H9 (cell line): ENCODE measurements around the gene TMEM100. TPM values are rescaled to one million over a fixed set of nuclear protein-coding genes. Genes with fewer than 3 reads are reported as not detected.

ENCODE experiments used
- DNase-seq: peaks from one replicate; pipeline ENCODE4 v3.0.0-alpha.2; 2017
- H2AFZ ChIP-seq: one replicate; pipeline ENCODE4 v1.6.1; 2013; ENCODE audit warnings: mild to moderate bottlenecking, low read length, control low read depth, moderate library complexity
- H2AK5ac ChIP-seq: 2 replicates; pipeline ENCODE4 v1.6.1; 2013; ENCODE audit warnings: low read length, control low read depth, mixed read lengths; ENCODE audit not compliant: insufficient read length
- H2BK120ac ChIP-seq: one replicate; pipeline ENCODE4 v1.6.1; 2013; ENCODE audit warnings: low read depth, mild to moderate bottlenecking, low read length, control low read depth, inconsistent platforms; ENCODE audit not compliant: poor library complexity, severe bottlenecking
- H2BK12ac ChIP-seq: 2 replicates; pipeline ENCODE4 v1.6.1; 2013; ENCODE audit warnings: low read length, control low read depth, mixed read lengths, low read depth; ENCODE audit not compliant: insufficient read length
- H2BK15ac ChIP-seq: 2 replicates; pipeline ENCODE4 v1.6.1; 2013; ENCODE audit warnings: low read depth, low read length, control low read depth
- H2BK20ac ChIP-seq: one replicate; pipeline ENCODE4 v1.6.1; 2013; ENCODE audit warnings: low read depth, mild to moderate bottlenecking, low read length, control low read depth, inconsistent platforms; ENCODE audit not compliant: poor library complexity, severe bottlenecking
- H2BK5ac ChIP-seq: 2 replicates; pipeline ENCODE4 v1.6.1; 2013; ENCODE audit warnings: low read length, control low read depth, mixed read lengths; ENCODE audit not compliant: insufficient read length
- H3K14ac ChIP-seq: 2 replicates; pipeline ENCODE4 v1.6.1; 2013; ENCODE audit warnings: low read length, control low read depth; ENCODE audit not compliant: insufficient read depth
- H3K18ac ChIP-seq: 2 replicates; pipeline ENCODE4 v1.6.1; 2013; ENCODE audit warnings: low read depth, mild to moderate bottlenecking, mixed read lengths, low read length, control low read depth; ENCODE audit not compliant: insufficient read length
- H3K23ac ChIP-seq: 2 replicates; pipeline ENCODE4 v1.6.1; 2013; ENCODE audit warnings: low read length, control low read depth, mixed read lengths, low read depth; ENCODE audit not compliant: insufficient read length
- H3K23me2 ChIP-seq: 2 replicates; pipeline ENCODE4 v1.6.1; 2013; ENCODE audit warnings: low read depth, mild to moderate bottlenecking, mixed read lengths, low read length, control low read depth; ENCODE audit not compliant: insufficient read length, poor library complexity, severe bottlenecking
- H3K27ac ChIP-seq: 2 replicates; pipeline ENCODE4 v1.5.1; 2013; ENCODE audit warnings: low read length, control low read depth, mixed read lengths, low read depth; ENCODE audit not compliant: insufficient read length
- H3K27me3 ChIP-seq: 2 replicates; pipeline ENCODE4 v1.6.1; 2013; ENCODE audit warnings: low read length, control low read depth, inconsistent platforms; ENCODE audit not compliant: insufficient read depth
- H3K4ac ChIP-seq: 2 replicates; pipeline ENCODE4 v1.6.1; 2013; ENCODE audit warnings: low read depth, mild to moderate bottlenecking, control low read depth, inconsistent platforms, low read length, moderate library complexity
- H3K4me1 ChIP-seq: 2 replicates; pipeline ENCODE4 v1.6.1; 2013; ENCODE audit warnings: low read length, control low read depth, inconsistent platforms; ENCODE audit not compliant: insufficient read depth
- H3K4me2 ChIP-seq: 2 replicates; pipeline ENCODE4 v1.6.1; 2013; ENCODE audit warnings: low read length, control low read depth, mixed read lengths; ENCODE audit not compliant: insufficient read length, insufficient read depth
- H3K56ac ChIP-seq: 2 replicates; pipeline ENCODE4 v1.6.1; 2013; ENCODE audit warnings: low read depth, mild to moderate bottlenecking, mixed read lengths, low read length, control low read depth; ENCODE audit not compliant: insufficient read length
- H3K79me1 ChIP-seq: 2 replicates; pipeline ENCODE4 v1.6.1; 2013; ENCODE audit warnings: low read depth, mild to moderate bottlenecking, moderate library complexity, low read length, control low read depth, inconsistent platforms; ENCODE audit not compliant: insufficient read depth, poor library complexity, severe bottlenecking
- H3K79me2 ChIP-seq: 2 replicates; pipeline ENCODE4 v1.6.1; 2013; ENCODE audit warnings: low read length, control low read depth, inconsistent platforms; ENCODE audit not compliant: insufficient read depth
- H3K9ac ChIP-seq: 2 replicates; pipeline ENCODE4 v1.6.1; 2013; ENCODE audit warnings: low read length, control low read depth, mixed read lengths; ENCODE audit not compliant: insufficient read length; ENCODE audit errors: extremely low read depth
- H3K9me3 ChIP-seq: one replicate; pipeline ENCODE4 v1.6.1; 2013; ENCODE audit warnings: low read depth, low read length, inconsistent platforms; ENCODE audit not compliant: control insufficient read depth
- H3T11ph ChIP-seq: one replicate; pipeline ENCODE4 v1.6.1; 2013; ENCODE audit warnings: mild to moderate bottlenecking, low read length, control low read depth, inconsistent platforms
- H4K20me1 ChIP-seq: one replicate; pipeline ENCODE4 v1.6.1; 2013; ENCODE audit not compliant: control insufficient read depth, insufficient read length, insufficient read depth
- H4K5ac ChIP-seq: 2 replicates; pipeline ENCODE4 v1.6.1; 2013; ENCODE audit warnings: low read depth, mild to moderate bottlenecking, mixed read lengths, low read length, control low read depth; ENCODE audit not compliant: insufficient read length
- H4K8ac ChIP-seq: replicated peaks from 2 replicates; pipeline ENCODE4 v1.6.1; 2013; ENCODE audit warnings: low read length, control low read depth, mixed read lengths, low read depth; ENCODE audit not compliant: insufficient read length
- H4K91ac ChIP-seq: 2 replicates; pipeline ENCODE4 v1.6.1; 2013; ENCODE audit warnings: low read depth, mild to moderate bottlenecking, moderate library complexity, mixed read lengths, low read length, control low read depth; ENCODE audit not compliant: insufficient read length
- H3K27ac Mint-ChIP-seq, 3 experiments: 2 replicates in 2 of 3; 3 replicates in 1 of 3; pipeline ENCODE4 v1.8.0; 2020 to 2021; ENCODE audit warnings: mixed read lengths in 3 of 3, mild to moderate bottlenecking in 1 of 3, moderate library complexity in 1 of 3
- H3K27me3 Mint-ChIP-seq: 2 replicates; pipeline ENCODE4 v1.8.0; 2021; ENCODE audit warnings: low read depth, mild to moderate bottlenecking, moderate library complexity, mixed read lengths
- H3K36me3 Mint-ChIP-seq, 3 experiments: 2 replicates in 2 of 3; 3 replicates in 1 of 3; pipeline ENCODE4 v1.8.0; 2020 to 2021; ENCODE audit warnings: low read depth in 3 of 3, mixed read lengths in 3 of 3; ENCODE audit not compliant: insufficient read depth in 1 of 3
- H3K4me1 Mint-ChIP-seq, 2 experiments: 2 replicates each; pipeline ENCODE4 v1.8.0; 2020; ENCODE audit warnings: mixed read lengths in 2 of 2
- H3K4me3 Mint-ChIP-seq, 2 experiments: 2 replicates in 1 of 2; 3 replicates in 1 of 2; pipeline ENCODE4 v1.8.0; 2020 to 2021; ENCODE audit warnings: mild to moderate bottlenecking in 2 of 2, mixed read lengths in 2 of 2, moderate library complexity in 1 of 2
- H3K9me3 Mint-ChIP-seq, 2 experiments: 2 replicates in 1 of 2; 3 replicates in 1 of 2; pipeline ENCODE4 v1.8.0; 2020; ENCODE audit warnings: mild to moderate bottlenecking in 2 of 2, mixed read lengths in 2 of 2, moderate library complexity in 1 of 2
- WGBS: extraction: QIAGEN DNeasy Blood & Tissue Kit; methylation state at CpG from one replicate; pipeline ENCODE4 v1.1.7; 2013; ENCODE audit warnings: missing lambda C conversion rate, low lambda C conversion rate, mixed read lengths; ENCODE audit not compliant: insufficient read length; ENCODE audit errors: extremely low coverage; 5-methylcytosine and 5-hydroxymethylcytosine counted together
- total RNA-seq: library from RNA; stranded (reverse); gene quantifications from 2 replicates; pipeline ENCODE4 v1.2.1, GENCODE V29; 2021
- TF ChIP-seq, protein P1 (sequence below): fragments of 200-600 bp; sonication (generic); conservative IDR thresholded peaks from 3 replicates; pipeline ENCODE4 v1.8.0; 2021; ENCODE audit warnings: antibody characterized with exemption, mild to moderate bottlenecking

TMEM100 gene
- total RNA-seq, 1 experiment from 2014 or later = 0.17 TPM

DNA sequence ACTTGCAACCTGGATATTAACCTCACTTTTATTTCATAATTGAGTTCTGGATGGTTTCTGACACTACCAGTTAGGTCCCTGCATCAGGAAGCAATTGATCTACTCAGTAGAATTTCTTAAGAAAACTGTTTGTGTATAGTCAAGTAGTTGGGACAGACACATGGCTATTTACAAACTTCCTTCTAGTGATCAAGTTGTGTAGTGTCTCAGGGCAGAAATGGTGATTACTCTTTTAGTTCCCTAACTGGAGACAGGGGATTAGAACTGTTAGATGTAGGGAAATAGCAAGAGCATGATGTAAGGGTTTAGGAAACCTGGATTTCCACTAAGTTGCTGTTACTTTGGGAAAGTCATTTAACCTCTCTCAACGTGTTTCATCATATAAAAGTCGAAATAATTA is 30.4 kb downstream of the TMEM100 start:
- H2AK5ac ChIP-seq = no peak overlapping the region
- no peaks in the 10 kb centered on the region for H4K20me1 ChIP-seq
- H2BK20ac ChIP-seq = no peak overlapping the region
- no peak overlapping the region for H2BK5ac ChIP-seq
- no peak overlapping the region for H3K18ac ChIP-seq
- Mint-ChIP-seq H3K27ac (no peak overlapping the region), H3K27me3 (no peaks in the 10 kb centered on the region), H3K4me1 (no peaks in the 10 kb centered on the region; a peak in 1 of 4 replicates), H3K4me3 (no peak overlapping the region), H3K36me3 (peaks cover 0 to 12% (median 8%) of the 10 kb centered on the region in 3 experiments; a peak in 4 of 7 replicates), H3K9me3 (peaks cover 9 to 10% of the 10 kb centered on the region in 2 experiments)
- H4K5ac ChIP-seq = no peak overlapping the region
- no peak overlapping the region for H3K56ac ChIP-seq
- H3K4me2 ChIP-seq = no peak overlapping the region
- no peak overlapping the region for H2BK15ac ChIP-seq
- WGBS = no CpG with 5 or more reads among the region's 2 CpGs
- H2BK12ac ChIP-seq = no peak overlapping the region
- no peak overlapping the region for H3K14ac ChIP-seq
- H3T11ph ChIP-seq = no peak overlapping the region
- no peak overlapping the region for H3K27ac ChIP-seq
- peaks cover 5% of the 10 kb centered on the region for H3K9me3 ChIP-seq
- H4K91ac ChIP-seq = no peak overlapping the region
- no peak overlapping the region for H3K23ac ChIP-seq
- H3K9ac ChIP-seq = no peak overlapping the region
- no peak overlapping the region for H2BK120ac ChIP-seq
- H3K4ac ChIP-seq = no peak overlapping the region
- H3K79me1 ChIP-seq = no peaks in the 10 kb centered on the region
- H4K8ac ChIP-seq = no peak overlapping the region
- no peak overlapping the region for H2AFZ ChIP-seq
- no peak for DNase-seq
- peaks cover 2% of the 10 kb centered on the region; the same call in 1 of the 2 replicates for H3K4me1 ChIP-seq
- H3K79me2 ChIP-seq = no peaks in the 10 kb centered on the region
- TF ChIP-seq, protein P1, sequence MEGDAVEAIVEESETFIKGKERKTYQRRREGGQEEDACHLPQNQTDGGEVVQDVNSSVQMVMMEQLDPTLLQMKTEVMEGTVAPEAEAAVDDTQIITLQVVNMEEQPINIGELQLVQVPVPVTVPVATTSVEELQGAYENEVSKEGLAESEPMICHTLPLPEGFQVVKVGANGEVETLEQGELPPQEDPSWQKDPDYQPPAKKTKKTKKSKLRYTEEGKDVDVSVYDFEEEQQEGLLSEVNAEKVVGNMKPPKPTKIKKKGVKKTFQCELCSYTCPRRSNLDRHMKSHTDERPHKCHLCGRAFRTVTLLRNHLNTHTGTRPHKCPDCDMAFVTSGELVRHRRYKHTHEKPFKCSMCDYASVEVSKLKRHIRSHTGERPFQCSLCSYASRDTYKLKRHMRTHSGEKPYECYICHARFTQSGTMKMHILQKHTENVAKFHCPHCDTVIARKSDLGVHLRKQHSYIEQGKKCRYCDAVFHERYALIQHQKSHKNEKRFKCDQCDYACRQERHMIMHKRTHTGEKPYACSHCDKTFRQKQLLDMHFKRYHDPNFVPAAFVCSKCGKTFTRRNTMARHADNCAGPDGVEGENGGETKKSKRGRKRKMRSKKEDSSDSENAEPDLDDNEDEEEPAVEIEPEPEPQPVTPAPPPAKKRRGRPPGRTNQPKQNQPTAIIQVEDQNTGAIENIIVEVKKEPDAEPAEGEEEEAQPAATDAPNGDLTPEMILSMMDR = no peak
- H3K27me3 ChIP-seq = no peaks in the 10 kb centered on the region
- no peaks in the 10 kb centered on the region for H3K23me2 ChIP-seq
